Measurements from ENCODE around the gene NUDT22.

Gene NUDT22

DNA sequence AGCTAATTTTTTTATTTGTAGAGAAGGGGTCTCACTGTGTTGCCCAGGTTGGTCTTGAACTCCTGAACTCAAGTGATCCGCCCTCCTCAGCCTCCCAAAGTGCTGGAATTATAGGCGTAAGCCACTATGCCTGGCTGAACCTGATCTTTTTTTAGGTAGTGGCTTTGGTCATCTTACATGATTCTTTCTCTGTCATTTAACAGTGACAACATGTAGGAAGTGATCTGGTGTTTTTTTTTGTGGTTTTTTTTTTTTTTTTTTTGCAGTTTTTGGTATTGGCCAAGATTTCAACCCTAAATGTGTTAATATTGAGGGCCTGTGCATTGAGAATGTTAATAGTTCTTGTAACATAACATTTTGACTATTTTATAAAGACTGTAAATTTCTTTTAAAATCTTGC lies 27.6 kb upstream of the NUDT22 start:
- H3K4me3 ChIP-seq (ENCODE audit: low read depth, low read length), result no peak overlapping the region
- TF ChIP-seq, protein P1, sequence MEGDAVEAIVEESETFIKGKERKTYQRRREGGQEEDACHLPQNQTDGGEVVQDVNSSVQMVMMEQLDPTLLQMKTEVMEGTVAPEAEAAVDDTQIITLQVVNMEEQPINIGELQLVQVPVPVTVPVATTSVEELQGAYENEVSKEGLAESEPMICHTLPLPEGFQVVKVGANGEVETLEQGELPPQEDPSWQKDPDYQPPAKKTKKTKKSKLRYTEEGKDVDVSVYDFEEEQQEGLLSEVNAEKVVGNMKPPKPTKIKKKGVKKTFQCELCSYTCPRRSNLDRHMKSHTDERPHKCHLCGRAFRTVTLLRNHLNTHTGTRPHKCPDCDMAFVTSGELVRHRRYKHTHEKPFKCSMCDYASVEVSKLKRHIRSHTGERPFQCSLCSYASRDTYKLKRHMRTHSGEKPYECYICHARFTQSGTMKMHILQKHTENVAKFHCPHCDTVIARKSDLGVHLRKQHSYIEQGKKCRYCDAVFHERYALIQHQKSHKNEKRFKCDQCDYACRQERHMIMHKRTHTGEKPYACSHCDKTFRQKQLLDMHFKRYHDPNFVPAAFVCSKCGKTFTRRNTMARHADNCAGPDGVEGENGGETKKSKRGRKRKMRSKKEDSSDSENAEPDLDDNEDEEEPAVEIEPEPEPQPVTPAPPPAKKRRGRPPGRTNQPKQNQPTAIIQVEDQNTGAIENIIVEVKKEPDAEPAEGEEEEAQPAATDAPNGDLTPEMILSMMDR (IDR thresholded peaks at IDR 0.05; ENCODE audit: low read depth, low read length, missing control alignments), result no peak
- no peak for DNase-seq (ENCODE audit: low read depth)

DNA sequence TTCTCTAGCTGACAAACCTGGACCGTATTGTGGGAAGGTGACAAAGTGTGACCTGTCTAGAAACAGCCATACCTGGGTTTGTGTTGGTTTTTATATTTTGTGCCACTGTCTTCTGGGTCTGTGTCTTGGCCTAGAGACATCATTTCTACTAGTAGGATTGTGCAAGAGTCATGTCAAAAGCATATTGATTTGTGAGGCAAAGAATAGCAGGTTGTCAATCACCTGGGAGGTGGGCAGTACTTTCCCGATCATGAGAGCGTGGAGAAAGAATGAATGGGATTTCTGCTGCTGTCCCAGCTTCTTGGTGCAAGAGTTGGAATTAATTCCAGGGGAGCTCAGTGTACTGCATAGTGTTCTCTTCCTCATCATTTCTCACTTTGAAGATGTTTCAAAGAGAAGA lies 24.5 kb upstream of the NUDT22 start:
- H3K4me3 ChIP-seq (ENCODE audit: low read depth, low read length), result no peak overlapping the region
- TF ChIP-seq, protein P1 (IDR thresholded peaks at IDR 0.05; ENCODE audit: low read depth, low read length, missing control alignments), result no peak
- no peak for DNase-seq (ENCODE audit: low read depth)

DNA sequence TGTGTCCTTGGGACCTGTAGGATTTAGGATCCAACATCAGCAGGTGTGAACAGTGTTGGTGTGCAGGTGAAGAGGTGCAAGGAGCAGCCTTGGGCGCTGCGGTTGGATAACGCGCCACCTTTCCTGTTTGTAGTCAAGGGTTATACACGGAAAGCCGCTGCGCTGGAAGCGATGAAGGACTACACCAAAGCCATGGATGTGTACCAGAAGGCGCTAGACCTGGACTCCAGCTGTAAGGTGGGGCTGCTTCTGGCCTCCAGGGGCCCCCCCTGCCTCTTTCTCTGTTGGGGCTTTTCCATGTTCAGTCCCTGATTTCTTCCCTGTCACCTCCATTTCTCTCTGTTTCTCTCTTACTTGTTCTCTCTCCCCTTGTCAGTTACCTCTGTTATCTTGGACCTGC lies 23.1 kb upstream of the NUDT22 start:
- TF ChIP-seq, protein P1 (IDR thresholded peaks at IDR 0.05; ENCODE audit: low read depth, low read length, missing control alignments), result no peak
- no peak for DNase-seq (ENCODE audit: low read depth)
- H3K4me3 ChIP-seq (ENCODE audit: low read depth, low read length), result no peak overlapping the region

DNA sequence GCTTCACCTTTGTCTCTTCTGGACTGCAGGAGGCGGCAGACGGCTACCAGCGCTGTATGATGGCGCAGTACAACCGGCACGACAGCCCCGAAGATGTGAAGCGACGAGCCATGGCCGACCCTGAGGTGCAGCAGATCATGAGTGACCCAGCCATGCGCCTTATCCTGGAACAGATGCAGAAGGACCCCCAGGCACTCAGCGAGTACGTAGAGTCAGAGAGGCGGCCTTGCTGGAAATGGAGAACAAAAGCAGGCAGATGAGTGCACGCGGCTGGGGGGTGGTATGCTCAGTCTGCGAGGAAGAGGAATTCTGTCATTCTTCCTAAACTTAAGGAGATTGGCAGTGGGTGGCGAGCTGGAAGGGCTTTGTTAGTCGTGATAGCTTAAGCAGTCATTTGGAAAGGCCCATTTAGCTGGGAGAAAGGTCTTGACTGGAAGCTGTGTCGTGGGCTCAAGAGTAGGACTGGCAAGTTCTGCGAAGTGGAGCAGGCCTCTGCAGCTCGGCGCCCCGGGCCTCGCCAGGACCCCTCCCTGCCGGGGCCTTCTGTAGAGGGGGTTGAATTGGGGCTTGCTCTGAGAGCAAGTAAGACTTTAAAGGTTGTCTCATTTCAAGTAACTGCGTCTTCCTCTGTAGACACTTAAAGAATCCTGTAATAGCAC lies 22.5 kb upstream of the NUDT22 start:
- TF ChIP-seq, protein P1 (IDR thresholded peaks at IDR 0.05; ENCODE audit: low read depth, low read length, missing control alignments), result no peak
- no peak for DNase-seq (ENCODE audit: low read depth)
- no peak overlapping the region for H3K4me3 ChIP-seq (ENCODE audit: low read depth, low read length)

DNA sequence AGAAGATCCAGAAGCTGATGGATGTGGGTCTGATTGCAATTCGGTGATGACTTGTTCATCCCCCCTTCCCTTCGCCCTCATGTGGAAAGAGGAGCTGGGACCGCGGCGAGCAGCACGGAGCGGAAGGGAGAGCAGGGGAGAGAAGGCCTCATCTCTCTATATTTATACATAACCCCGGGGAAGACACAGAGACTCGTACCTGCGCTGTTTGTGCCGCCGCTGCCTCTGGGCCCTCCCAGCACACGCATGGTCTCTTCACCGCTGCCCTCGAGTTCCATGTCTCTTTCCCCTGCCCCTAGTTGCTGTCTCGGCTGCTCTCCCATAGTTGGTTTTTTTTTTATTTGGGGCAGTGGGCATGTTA lies 22.0 kb upstream of the NUDT22 start:
- TF ChIP-seq, protein P1 (IDR thresholded peaks at IDR 0.05; ENCODE audit: low read depth, low read length, missing control alignments), result no peak
- DNase-seq (ENCODE audit: low read depth), result no peak

DNA sequence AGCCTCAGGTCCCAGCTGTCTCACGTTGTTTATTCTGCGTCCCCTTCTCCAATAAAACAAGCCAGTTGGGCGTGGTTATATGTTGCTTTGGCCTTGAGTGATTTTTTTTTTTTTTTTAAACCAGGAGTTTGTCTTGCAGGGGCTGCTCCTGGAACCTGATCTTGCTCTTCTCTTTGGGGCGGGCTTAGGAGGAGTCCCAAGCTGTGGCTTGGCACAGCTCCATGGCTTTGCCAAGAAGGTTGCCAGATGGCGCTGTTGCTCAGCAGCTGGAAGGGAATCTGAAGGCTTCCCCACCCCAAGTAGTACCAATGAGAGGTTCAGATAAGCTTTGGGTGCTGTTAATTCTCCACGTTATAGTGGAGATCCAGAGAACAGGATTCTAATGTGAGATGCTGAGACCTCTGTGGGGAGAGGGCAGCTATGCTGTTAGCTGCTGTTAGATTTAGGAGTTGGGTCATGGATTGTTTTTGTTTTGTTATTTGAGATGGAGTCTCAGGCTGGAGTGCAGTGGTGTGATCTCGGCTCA lies 21.5 kb upstream of the NUDT22 start:
- TF ChIP-seq, protein P1 (IDR thresholded peaks at IDR 0.05; ENCODE audit: low read depth, low read length, missing control alignments), result peak; percentile 77
- DNase-seq (ENCODE audit: low read depth), result no peak

More for the DNA sequence above, 22.0 kb upstream of the NUDT22 start:
- H3K4me3 ChIP-seq (ENCODE audit: low read depth, low read length), result no peak overlapping the region

More for the DNA sequence above, 21.5 kb upstream of the NUDT22 start:
- H3K4me3 ChIP-seq (ENCODE audit: low read depth, low read length), result no peak overlapping the region

Measured in GM12864 (cell line).